Pancreas (tissue), 10 donors: ENCODE results near the gene FYN. TPM values are rescaled to one million over a fixed set of nuclear protein-coding genes. Genes with fewer than 3 reads are reported as not detected.
"Not testable (repeated sequence)": the region's sequence is repeated elsewhere in the genome, so short reads cannot be mapped to it uniquely, and the experiment has no call there.

Source experiments
- ATAC-seq, 4 donors: fragments of 200-7000 bp; cut with Tn5 transposase; one replicate each; pipeline versions ENCODE4 v1.8.0 to v1.9.1; 2020; ENCODE audit warnings: mild to moderate bottlenecking in 4 of 4, moderate library complexity in 4 of 4
- DNase-seq, 6 donors: peaks; one replicate each; pipeline ENCODE4 v3.0.0-alpha.2; 2020
- FAIRE-seq: peaks from 2 replicates; lab custom pipeline; 2012; peaks lifted over from hg19 to GRCh38; lab: Jason Lieb, UNC
- H3K27ac ChIP-seq, 4 donors: fragments of 200-600 bp; sonication (generic); 1 replicate in 3 of 4; 2 replicates in 1 of 4; pipeline versions ENCODE4 v1.5.0 to v1.8.0; 2020
- H3K27me3 ChIP-seq, 4 donors: fragments of 200-600 bp; one replicate each; pipeline ENCODE4 v1.8.0; 2021
- H3K36me3 ChIP-seq, 3 donors: fragments of 200-600 bp; sonication (generic) in 1 of 3; one replicate each; pipeline versions ENCODE4 v1.5.0 to v1.8.0; 2020 to 2021
- H3K4me1 ChIP-seq, 3 donors: fragments of 200-600 bp; one replicate each; pipeline ENCODE4 v1.8.0; 2021
- H3K4me3 ChIP-seq, 4 donors: fragments of 200-600 bp; sonication (generic) in 2 of 4; one replicate each; pipeline versions ENCODE4 v1.5.0 to v1.8.0; 2020 to 2021
- H3K9me3 ChIP-seq, 4 donors: fragments of 200-600 bp; one replicate each; pipeline ENCODE4 v1.8.0; 2021
- CTCF ChIP-seq, 4 donors: fragments of 200-600 bp; sonication (generic) in 3 of 4; IDR thresholded peaks; one replicate each; pipeline versions ENCODE4 v1.5.0 to v1.8.0; 2021; ENCODE audit warnings: antibody characterized with exemption in 4 of 4
- WGBS, 2 donors: extraction: QIAGEN DNeasy Blood & Tissue Kit; methylation state at CpG; one replicate each; pipeline ENCODE4 v1.1.7; 2013; 5-methylcytosine and 5-hydroxymethylcytosine counted together
- intact Hi-C, 3 donors: fragments of 100-400 bp; cut with DNase I; formaldehyde crosslinking; loops; one replicate each; pipeline versions ENCODE4 v1.11.1 to v1.14.2; 2022
- polyA plus RNA-seq, 2 donors: library from polyadenylated mRNA; stranded (reverse); fragments of 200-250 nt; gene quantifications; one replicate each; pipeline ENCODE4 v1.2.3, GENCODE V29; 2013
- total RNA-seq, 6 donors: library from RNA; stranded (reverse); fragmentation: NEBNext Ultra II Directional in 4 of 6; extraction: Animal tissue kit (Norgen Biotek cat#: 25700) in 4 of 6; gene quantifications; one replicate each; pipeline versions ENCODE4 v1.2.1 to v1.2.4, GENCODE V29; 2021 to 2023
- donor health status: healthy with polysubstance abuse.
- donor health status: DM: no; HTN: no; CAD: no; lungs with moderate emphysema.
- donor health status: DM: no; HTN: no; CAD: no.
- donor health status: control.
- donor health status: control.
- donor health status: Bipolar disorder and iron deficiency.
- donor health status: DM: yes; HTN: yes; CAD: no.
- donor health status: DM: no; HTN: no; CAD: no.
- donor health status: DM: no; HTN: no; CAD: no.
- donor health status: DM: yes; HTN: yes; CAD: no.

Gene FYN
- total and polyA plus RNA-seq, 8 donors, result 6.4 to 21.7 (median 11.9) TPM

DNA sequence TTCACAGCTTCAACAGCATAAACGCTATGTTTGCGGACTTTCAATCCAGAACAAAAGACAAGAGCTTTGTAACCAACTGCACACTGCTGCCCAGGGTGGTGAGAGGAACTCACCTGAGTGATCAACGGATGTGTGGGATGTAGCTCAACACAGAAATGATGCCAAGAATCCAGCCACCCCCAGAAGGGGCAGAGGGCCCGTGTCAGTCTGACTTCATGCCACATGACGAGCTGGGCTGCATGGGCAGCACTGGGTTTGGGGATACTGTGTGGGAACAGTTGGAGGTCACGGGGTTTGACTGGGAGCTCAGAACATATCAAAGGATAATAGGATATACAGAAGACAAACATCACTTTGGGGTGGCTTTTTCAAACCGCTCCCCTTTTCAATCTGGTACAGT lies 188.2 kb downstream of the FYN start:
- 78 to 85% methylated on average over 7 of the region's 7 CpGs for WGBS, 2 donors
- Histone ChIP-seq H3K36me3 (no peaks in the 10 kb centered on the region), H3K4me1 (peaks cover 0 to 16% (median 0%) of the 10 kb centered on the region in 3 donors), H3K4me3 (no peak overlapping the region), H3K27me3 (no peaks in the 10 kb centered on the region), H3K27ac (no peak overlapping the region), H3K9me3 (no peaks in the 10 kb centered on the region)
- TF ChIP-seq CTCF (IDR thresholded peaks at IDR 0.05), result no peak
- DNase-seq, result no peak
- ATAC-seq, result no peak
- FAIRE-seq, result no peak
- intact Hi-C loops, result no loop called here

DNA sequence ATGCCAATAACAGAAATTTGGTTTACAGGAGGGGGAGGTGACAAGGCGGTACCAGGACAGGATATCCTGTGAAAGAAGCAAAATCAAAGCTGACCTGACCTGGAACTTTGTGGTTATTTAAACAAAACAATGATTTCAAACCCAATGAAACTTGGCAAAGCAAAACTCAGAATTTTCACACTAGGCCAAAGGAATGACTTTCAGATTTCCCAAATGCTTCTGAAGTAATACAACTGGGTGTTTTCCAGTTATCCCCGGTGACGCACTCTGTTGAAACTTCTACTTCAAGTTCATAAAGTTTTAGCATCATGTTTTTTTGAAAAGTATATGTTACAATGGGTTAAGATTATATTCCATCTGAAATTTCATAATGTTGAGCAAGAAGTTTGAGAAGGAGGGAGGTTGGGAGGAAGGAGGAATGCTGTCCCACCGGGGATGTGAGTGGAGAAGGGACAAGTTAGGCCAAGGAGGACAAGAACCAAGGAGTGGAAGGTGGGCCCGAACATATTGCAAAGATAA lies 189.4 kb downstream of the FYN start:
- FAIRE-seq (no peak), ATAC-seq (peak in 1 of 4 donors; percentile 7), DNase-seq (no peak)
- intact Hi-C loops, result no loop called here
- H3K4me3 ChIP-seq, result no peak overlapping the region
- H3K9me3 ChIP-seq, result no peaks in the 10 kb centered on the region
- peak overlapping the region in 2 of 4 donors; percentile 8 to 15 for H3K27ac ChIP-seq
- no peak for TF ChIP-seq CTCF (IDR thresholded peaks at IDR 0.05)
- no peaks in the 10 kb centered on the region for H3K36me3 ChIP-seq
- H3K27me3 ChIP-seq, result no peaks in the 10 kb centered on the region
- H3K4me1 ChIP-seq, result peaks cover 0 to 16% (median 0%) of the 10 kb centered on the region in 3 donors
- 73 to 74% methylated on average over 5 of the region's 5 CpGs for WGBS, 2 donors

- ATAC-seq (no peak), FAIRE-seq (no peak), DNase-seq (no peak)
- no peak overlapping the region for H3K4me3 ChIP-seq
- intact Hi-C loops, result no loop called here
- no peaks in the 10 kb centered on the region for H3K27me3 ChIP-seq
- 91 to 94% methylated on average over 5 of the region's 5 CpGs for WGBS, 2 donors
- H3K4me1 ChIP-seq, result peaks cover 0 to 16% (median 0%) of the 10 kb centered on the region in 3 donors
- no peaks in the 10 kb centered on the region for H3K9me3 ChIP-seq
- H3K36me3 ChIP-seq, result no peaks in the 10 kb centered on the region
- peak overlapping the region in 1 of 4 donors; percentile 33 for H3K27ac ChIP-seq
- no peak for TF ChIP-seq CTCF (IDR thresholded peaks at IDR 0.05)
Observed at GRCh38 chr6:111683157-111683556, 190.1 kb downstream of the FYN start.

GRCh38 chr6:111681860-111682259 lies 191.4 kb downstream of the FYN start:
- no peak for DNase-seq
- no peak for ATAC-seq
- Histone ChIP-seq H3K27ac (no peak overlapping the region), H3K27me3 (no peaks in the 10 kb centered on the region), H3K4me3 (no peak overlapping the region), H3K36me3 (no peaks in the 10 kb centered on the region), H3K4me1 (peaks cover 0 to 14% (median 6%) of the 10 kb centered on the region in 3 donors), H3K9me3 (no peaks in the 10 kb centered on the region)
- 83 to 85% methylated on average over 3 of the region's 3 CpGs for WGBS, 2 donors
- no peak for FAIRE-seq
- no peak for TF ChIP-seq CTCF (IDR thresholded peaks at IDR 0.05)
- intact Hi-C loops, result no loop called here

- intact Hi-C loops, FAIRE-seq, H3K36me3 ChIP-seq, H3K27me3 ChIP-seq, ATAC-seq, H3K27ac ChIP-seq, H3K4me3 ChIP-seq, H3K9me3 ChIP-seq, DNase-seq: not testable (repeated sequence)
- peaks cover 0 to 15% (median 6%) of the 10 kb centered on the region in 3 donors for H3K4me1 ChIP-seq
- WGBS, 2 donors, result 90 to 93% methylated on average over 6 of the region's 6 CpGs
Observed at GRCh38 chr6:111680811-111681609, 192.2 kb downstream of the FYN start.
